Endodermal cell (in vitro differentiated cells): ENCODE results near the gene PAGR1. TPM values are rescaled to one million over a fixed set of nuclear protein-coding genes. Genes with fewer than 3 reads are reported as not detected.

Experiments
- DNase-seq: peaks from one replicate; pipeline ENCODE4 v3.0.0-alpha.2; 2017
- H3K27ac ChIP-seq: 2 replicates; pipeline ENCODE4 v1.5.1; 2013; ENCODE audit warnings: mild to moderate bottlenecking, low read depth, low read length, moderate library complexity
- H3K27me3 ChIP-seq: 2 replicates; pipeline ENCODE4 v1.6.1; 2013; ENCODE audit warnings: mild to moderate bottlenecking, low read length, moderate library complexity; ENCODE audit not compliant: insufficient read depth, control insufficient read depth, poor library complexity, severe bottlenecking
- H3K36me3 ChIP-seq: 2 replicates; pipeline ENCODE4 v1.7.0; 2013; ENCODE audit warnings: mild to moderate bottlenecking, low read length, moderate library complexity; ENCODE audit not compliant: control insufficient read depth, insufficient read depth
- H3K4me1 ChIP-seq: one replicate; pipeline ENCODE4 v1.7.0; 2013; ENCODE audit warnings: low read length; ENCODE audit not compliant: control insufficient read depth, insufficient read depth
- H3K4me3 ChIP-seq: 2 replicates; pipeline ENCODE4 v1.5.1; 2013; ENCODE audit warnings: mild to moderate bottlenecking, low read length, moderate library complexity
- H3K9ac ChIP-seq: 2 replicates; pipeline ENCODE4 v1.6.1; 2013; ENCODE audit warnings: mild to moderate bottlenecking, low read length, moderate library complexity; ENCODE audit not compliant: poor library complexity, severe bottlenecking; ENCODE audit errors: extremely low read depth
- H3K9me3 ChIP-seq: 2 replicates; pipeline ENCODE4 v1.6.1; 2013; ENCODE audit warnings: mild to moderate bottlenecking, low read length, moderate library complexity; ENCODE audit not compliant: control insufficient read depth
- H3K27ac Mint-ChIP-seq: 2 replicates; pipeline ENCODE4 v1.8.0; 2020; ENCODE audit warnings: mixed read lengths
- H3K27me3 Mint-ChIP-seq: 2 replicates; pipeline ENCODE4 v1.8.0; 2021; ENCODE audit warnings: mild to moderate bottlenecking, mixed read lengths; ENCODE audit not compliant: insufficient read depth
- H3K36me3 Mint-ChIP-seq: 2 replicates; pipeline ENCODE4 v1.8.0; 2020; ENCODE audit warnings: low read depth, mixed read lengths
- H3K4me1 Mint-ChIP-seq: 2 replicates; pipeline ENCODE4 v1.8.0; 2020; ENCODE audit warnings: mixed read lengths
- H3K4me3 Mint-ChIP-seq: 2 replicates; pipeline ENCODE4 v1.8.0; 2020; ENCODE audit warnings: mild to moderate bottlenecking, moderate library complexity, mixed read lengths
- H3K9me3 Mint-ChIP-seq: 2 replicates; pipeline ENCODE4 v1.8.0; 2020; ENCODE audit warnings: mild to moderate bottlenecking, mixed read lengths
- WGBS, 2 experiments: methylation state at CpG; one replicate each; pipeline versions ENCODE4 v1.1.5 to v1.1.7; 2013; ENCODE audit warnings: missing lambda C conversion rate in 2 of 2, mixed read lengths in 1 of 2; ENCODE audit not compliant: insufficient coverage in 1 of 2, insufficient read length in 1 of 2; 5-methylcytosine and 5-hydroxymethylcytosine counted together
- total RNA-seq, 2 donors: library from RNA; stranded (reverse); fragmentation: NEBNext Ultra II Directional in 1 of 2; extraction: Animal tissue kit (Norgen Biotek cat#: 25700) in 1 of 2; gene quantifications; 2 replicates in 1 of 2; 3 replicates in 1 of 2; pipeline ENCODE4 v1.2.1, GENCODE V29; 2021
- TF ChIP-seq, protein P1 (sequence below): fragments of 200-600 bp; sonication (generic); conservative IDR thresholded peaks from 2 replicates; pipeline ENCODE4 v1.5.0; 2021; ENCODE audit warnings: antibody characterized with exemption, mild to moderate bottlenecking

Gene PAGR1
- total RNA-seq, 2 donors from 2014 or later, result 43.0 to 65.7 TPM

DNA sequence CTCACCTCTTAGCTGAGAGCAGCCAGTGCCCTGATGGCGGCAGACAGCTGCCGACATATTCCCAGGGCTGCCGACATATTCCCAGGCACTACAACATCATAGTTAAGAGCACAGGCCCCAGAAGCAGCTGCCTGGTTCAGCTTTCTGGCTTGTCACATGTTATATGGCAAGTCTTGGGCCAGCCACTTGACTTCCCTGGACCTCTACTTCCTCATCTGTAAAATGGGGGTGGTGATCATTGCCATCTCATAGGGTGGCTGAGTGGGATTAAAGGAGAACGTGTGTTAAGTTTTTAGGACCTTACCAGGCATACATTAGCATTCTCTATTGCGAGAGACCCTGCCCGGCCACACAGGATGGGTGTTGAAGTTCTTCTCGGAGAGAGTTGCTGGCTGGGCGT is 28.0 kb downstream of the PAGR1 start:
- Histone ChIP-seq H3K4me3 (no peak overlapping the region), H3K27ac (no peak overlapping the region), H3K4me1 (no peaks in the 10 kb centered on the region), H3K36me3 (no peaks in the 10 kb centered on the region), H3K9ac (no peak overlapping the region), H3K27me3 (no peaks in the 10 kb centered on the region), H3K9me3 (no peaks in the 10 kb centered on the region)
- Mint-ChIP-seq H3K27me3 (no peaks in the 10 kb centered on the region), H3K27ac (no peak overlapping the region), H3K4me3 (no peak overlapping the region), H3K4me1 (peaks cover 2% of the 10 kb centered on the region), H3K36me3 (no peaks in the 10 kb centered on the region), H3K9me3 (no peaks in the 10 kb centered on the region)
- TF ChIP-seq, protein P1, sequence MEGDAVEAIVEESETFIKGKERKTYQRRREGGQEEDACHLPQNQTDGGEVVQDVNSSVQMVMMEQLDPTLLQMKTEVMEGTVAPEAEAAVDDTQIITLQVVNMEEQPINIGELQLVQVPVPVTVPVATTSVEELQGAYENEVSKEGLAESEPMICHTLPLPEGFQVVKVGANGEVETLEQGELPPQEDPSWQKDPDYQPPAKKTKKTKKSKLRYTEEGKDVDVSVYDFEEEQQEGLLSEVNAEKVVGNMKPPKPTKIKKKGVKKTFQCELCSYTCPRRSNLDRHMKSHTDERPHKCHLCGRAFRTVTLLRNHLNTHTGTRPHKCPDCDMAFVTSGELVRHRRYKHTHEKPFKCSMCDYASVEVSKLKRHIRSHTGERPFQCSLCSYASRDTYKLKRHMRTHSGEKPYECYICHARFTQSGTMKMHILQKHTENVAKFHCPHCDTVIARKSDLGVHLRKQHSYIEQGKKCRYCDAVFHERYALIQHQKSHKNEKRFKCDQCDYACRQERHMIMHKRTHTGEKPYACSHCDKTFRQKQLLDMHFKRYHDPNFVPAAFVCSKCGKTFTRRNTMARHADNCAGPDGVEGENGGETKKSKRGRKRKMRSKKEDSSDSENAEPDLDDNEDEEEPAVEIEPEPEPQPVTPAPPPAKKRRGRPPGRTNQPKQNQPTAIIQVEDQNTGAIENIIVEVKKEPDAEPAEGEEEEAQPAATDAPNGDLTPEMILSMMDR, result no peak
- 92% methylated on average over 5 to 8 of the region's 8 CpGs for WGBS, 2 experiments
- DNase-seq, result no peak

DNA sequence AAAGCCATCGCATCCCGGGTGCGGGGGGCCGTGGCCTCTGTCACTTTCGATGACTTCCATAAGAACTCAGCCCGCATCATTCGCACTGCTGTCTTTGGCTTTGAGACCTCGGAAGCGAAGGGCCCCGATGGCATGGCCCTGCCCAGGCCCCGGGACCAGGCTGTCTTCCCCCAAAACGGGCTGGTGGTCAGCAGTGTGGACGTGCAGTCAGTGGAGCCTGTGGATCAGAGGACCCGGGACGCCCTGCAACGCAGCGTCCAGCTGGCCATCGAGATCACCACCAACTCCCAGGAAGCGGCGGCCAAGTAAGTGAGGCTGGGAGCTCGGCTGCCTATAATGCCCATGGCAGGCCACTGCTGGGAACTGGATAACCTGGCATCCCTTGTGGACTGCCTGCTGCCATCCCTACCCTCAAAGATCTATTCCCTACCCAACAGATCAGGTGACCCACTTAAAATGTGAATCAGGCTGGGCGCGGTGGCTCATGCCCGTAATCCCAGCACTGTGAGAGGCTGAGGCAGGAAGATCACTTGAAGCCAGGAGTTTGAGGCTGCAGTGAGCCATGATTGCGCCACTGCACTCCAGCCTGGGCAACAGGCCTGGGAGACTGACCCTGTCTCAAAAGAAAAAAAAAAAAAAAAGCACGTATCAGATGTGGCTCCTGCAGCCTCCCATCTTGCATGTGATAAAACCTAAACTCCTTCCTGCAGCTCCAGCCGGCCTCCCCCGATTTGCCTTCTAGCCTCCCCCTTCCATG is 28.8 kb downstream of the PAGR1 start:
- Histone ChIP-seq H3K9me3 (no peaks in the 10 kb centered on the region), H3K27ac (no peak overlapping the region), H3K27me3 (no peaks in the 10 kb centered on the region), H3K4me1 (peaks cover 4% of the 10 kb centered on the region), H3K4me3 (no peak overlapping the region), H3K9ac (no peak overlapping the region), H3K36me3 (no peaks in the 10 kb centered on the region)
- TF ChIP-seq, protein P1, result no peak
- no peak overlapping the region for H3K4me3 Mint-ChIP-seq
- 92 to 95% methylated on average over 17 to 28 of the region's 28 CpGs for WGBS, 2 experiments
- no peaks in the 10 kb centered on the region for H3K27me3 Mint-ChIP-seq
- DNase-seq, result no peak
- H3K9me3 Mint-ChIP-seq, result no peaks in the 10 kb centered on the region
- H3K4me1 Mint-ChIP-seq, result peaks cover 7% of the 10 kb centered on the region
- H3K27ac Mint-ChIP-seq, result no peak overlapping the region
- H3K36me3 Mint-ChIP-seq, result no peaks in the 10 kb centered on the region

DNA sequence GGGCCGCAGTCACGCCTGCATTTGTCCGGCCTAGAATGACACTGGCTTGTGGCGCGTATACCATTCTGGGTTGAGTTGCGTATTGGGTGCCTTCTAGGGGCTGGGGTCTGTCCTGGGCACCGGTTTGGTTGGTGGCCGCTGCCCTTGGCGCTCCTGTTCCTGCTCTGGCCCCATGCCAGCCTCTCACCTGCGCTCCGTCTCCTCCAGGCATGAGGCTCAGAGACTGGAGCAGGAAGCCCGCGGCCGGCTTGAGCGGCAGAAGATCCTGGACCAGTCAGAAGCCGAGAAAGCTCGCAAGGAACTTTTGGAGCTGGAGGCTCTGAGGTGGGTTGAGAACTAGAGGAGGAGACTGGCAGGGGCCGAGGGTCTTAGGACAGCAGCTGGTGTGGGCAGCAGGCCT is 29.7 kb downstream of the PAGR1 start:
- no peak overlapping the region for H3K27ac ChIP-seq
- Mint-ChIP-seq H3K9me3 (no peaks in the 10 kb centered on the region), H3K4me3 (no peak overlapping the region), H3K36me3 (no peaks in the 10 kb centered on the region), H3K27ac (no peak overlapping the region), H3K27me3 (no peaks in the 10 kb centered on the region), H3K4me1 (peaks cover 7% of the 10 kb centered on the region)
- no peaks in the 10 kb centered on the region for H3K27me3 ChIP-seq
- no peak for DNase-seq
- 93 to 98% methylated on average over 17 to 18 of the region's 18 CpGs for WGBS, 2 experiments
- no peaks in the 10 kb centered on the region for H3K9me3 ChIP-seq
- H3K4me1 ChIP-seq, result peaks cover 4% of the 10 kb centered on the region
- no peak overlapping the region for H3K4me3 ChIP-seq
- H3K9ac ChIP-seq, result no peak overlapping the region
- TF ChIP-seq, protein P1, result no peak
- H3K36me3 ChIP-seq, result no peaks in the 10 kb centered on the region
